Activated CD4-positive, alpha-beta T cell treated with anti-CD3 and anti-CD28 coated beads, Interleukin-2, amount 10 ng/mL, durations not matched to agents 24 days and 14 days (primary cell): Measurements from ENCODE around the gene TBC1D20. TPM values are rescaled to one million over a fixed set of nuclear protein-coding genes. Genes with fewer than 3 reads are reported as not detected.
A peak's percentile ranks its signal among the peaks of the same experiment; 100 is the strongest.
"Not testable (repeated sequence)": the region's sequence is repeated elsewhere in the genome, so short reads cannot be mapped to it uniquely, and the experiment has no call there.

Source experiments
- DNase-seq: peaks from one replicate; pipeline ENCODE4 v3.0.0; 2022
- H3K27ac Mint-ChIP-seq: one replicate; pipeline ENCODE4 v1.8.0; 2022; ENCODE audit warnings: mild to moderate bottlenecking, mixed read lengths
- H3K27me3 Mint-ChIP-seq: one replicate; pipeline ENCODE4 v1.8.0; 2022; ENCODE audit warnings: mixed read lengths
- H3K36me3 Mint-ChIP-seq: one replicate; pipeline ENCODE4 v1.8.0; 2022; ENCODE audit warnings: low read depth, mild to moderate bottlenecking, mixed read lengths
- H3K4me1 Mint-ChIP-seq: one replicate; pipeline ENCODE4 v1.8.0; 2021; ENCODE audit warnings: mixed read lengths
- H3K4me3 Mint-ChIP-seq: one replicate; pipeline ENCODE4 v1.8.0; 2022; ENCODE audit warnings: mild to moderate bottlenecking, moderate library complexity, mixed read lengths
- H3K9me3 Mint-ChIP-seq: one replicate; pipeline ENCODE4 v1.8.0; 2021; ENCODE audit warnings: mixed read lengths
- intact Hi-C: fragments of 100-400 bp; cut with micrococcal nuclease; formaldehyde crosslinking; loops from one replicate; pipeline ENCODE4 v1.15.1; 2023
- total RNA-seq: library from RNA; stranded (reverse); gene quantifications from 2 replicates; pipeline ENCODE4 v1.2.3, GENCODE V29; 2022

TBC1D20 gene
- total RNA-seq, 1 donor from 2014 or later, result 35.4 TPM

DNA sequence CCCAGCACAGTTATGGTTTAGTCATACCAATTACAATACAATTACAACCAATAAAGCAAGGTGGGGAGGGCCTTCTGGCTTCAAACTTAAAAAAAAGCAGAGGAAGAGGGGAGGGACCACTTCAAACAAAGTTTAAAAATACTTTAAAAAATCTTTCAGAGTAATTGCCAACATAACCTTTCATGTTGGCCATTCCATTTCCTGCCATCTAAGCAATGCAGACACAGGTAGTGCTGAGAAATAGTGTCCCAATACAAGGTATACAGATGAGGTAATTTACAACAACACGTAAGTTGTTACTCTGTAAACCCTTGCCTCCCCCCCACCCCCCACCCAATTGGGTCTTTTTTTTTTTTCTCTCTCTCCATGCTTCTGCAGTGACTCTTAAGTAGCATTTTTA lies 18.8 kb upstream of the TBC1D20 start:
- no peaks in the 10 kb centered on the region for H3K9me3 Mint-ChIP-seq
- no peak for DNase-seq
- peak overlapping the region; percentile 34 for H3K27ac Mint-ChIP-seq
- no peak overlapping the region for H3K4me3 Mint-ChIP-seq
- intact Hi-C loops, result no loop called here
- peaks cover 50% of the 10 kb centered on the region for H3K36me3 Mint-ChIP-seq
- H3K4me1 Mint-ChIP-seq, result peaks cover 22% of the 10 kb centered on the region
- no peaks in the 10 kb centered on the region for H3K27me3 Mint-ChIP-seq

DNA sequence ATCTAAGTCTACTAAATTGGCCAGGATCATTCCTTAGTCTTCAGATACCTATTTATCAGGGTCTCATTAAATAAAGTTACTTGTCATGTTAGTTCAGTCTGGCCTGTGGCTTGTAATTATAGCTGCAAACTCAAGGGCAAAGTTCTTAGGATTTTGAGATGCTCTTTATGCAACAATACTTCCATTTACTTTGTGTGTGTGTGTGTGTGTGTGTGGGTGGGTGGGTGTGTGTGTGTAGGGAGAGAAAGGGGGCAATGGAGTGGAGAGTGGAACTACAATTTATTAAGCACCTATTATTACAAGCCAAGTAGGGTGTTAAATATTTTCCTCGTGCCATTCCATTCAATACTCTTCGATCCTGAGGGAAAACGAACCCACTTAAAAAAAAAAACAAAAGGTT lies 17.7 kb upstream of the TBC1D20 start:
- Mint-ChIP-seq H3K36me3 (peaks cover 46% of the 10 kb centered on the region), H3K4me3 (no peak overlapping the region), H3K4me1 (peaks cover 25% of the 10 kb centered on the region), H3K27me3 (no peaks in the 10 kb centered on the region), H3K27ac (no peak overlapping the region), H3K9me3 (no peaks in the 10 kb centered on the region)
- intact Hi-C loops, result no loop called here
- DNase-seq, result no peak

DNA sequence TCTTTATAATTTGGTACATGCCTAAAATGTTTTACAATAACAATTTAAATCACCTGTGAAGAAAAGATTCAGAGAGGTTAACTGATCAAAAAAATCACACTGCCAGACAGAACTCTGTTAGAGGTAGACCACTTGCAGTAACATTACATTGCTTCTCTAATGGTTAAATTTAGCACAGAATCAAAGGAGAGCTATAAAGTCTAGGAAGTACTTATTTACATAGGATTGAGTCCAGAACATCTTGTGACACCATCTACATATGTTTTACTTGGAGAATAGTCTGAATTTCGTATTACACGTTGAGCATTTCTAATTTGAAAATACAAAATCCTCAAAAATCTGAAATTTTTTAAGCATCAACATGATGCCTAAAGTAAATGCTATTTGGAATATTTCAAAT lies 17.2 kb upstream of the TBC1D20 start:
- Mint-ChIP-seq H3K4me3 (no peak overlapping the region), H3K9me3 (no peaks in the 10 kb centered on the region), H3K27me3 (no peaks in the 10 kb centered on the region), H3K4me1 (peaks cover 28% of the 10 kb centered on the region), H3K27ac (no peak overlapping the region), H3K36me3 (peaks cover 42% of the 10 kb centered on the region)
- intact Hi-C loops, result loop anchor here (1.0 to 2.0 kb wide), 4 partner anchors 17 to 125 kb away; partner anchors contain the start of gene TBC1D20
- no peak for DNase-seq

GRCh38 chr20:478949-479429 lies 16.7 kb upstream of the TBC1D20 start:
- Mint-ChIP-seq H3K36me3 (peaks cover 43% of the 10 kb centered on the region), H3K27me3 (no peaks in the 10 kb centered on the region), H3K9me3 (no peaks in the 10 kb centered on the region), H3K27ac (peak overlapping the region; percentile 52), H3K4me1 (peaks cover 31% of the 10 kb centered on the region), H3K4me3 (no peak overlapping the region)
- DNase-seq, result peak; percentile 86
- intact Hi-C loops, result loop anchor here (1.0 to 2.0 kb wide), 4 partner anchors 17 to 125 kb away; partner anchors contain the start of gene TBC1D20

GRCh38 chr20:478010-478948 lies 15.9 kb upstream of the TBC1D20 start:
- Mint-ChIP-seq H3K4me1 (peaks cover 31% of the 10 kb centered on the region), H3K27ac (peak overlapping the region; percentile 34), H3K4me3 (no peak overlapping the region), H3K36me3 (peaks cover 43% of the 10 kb centered on the region), H3K9me3 (no peaks in the 10 kb centered on the region), H3K27me3 (no peaks in the 10 kb centered on the region)
- intact Hi-C loops, result loop anchor here (2.0 kb wide), 1 partner anchor 45 kb away; no protein-coding TSS in a partner anchor
- no peak for DNase-seq

DNA sequence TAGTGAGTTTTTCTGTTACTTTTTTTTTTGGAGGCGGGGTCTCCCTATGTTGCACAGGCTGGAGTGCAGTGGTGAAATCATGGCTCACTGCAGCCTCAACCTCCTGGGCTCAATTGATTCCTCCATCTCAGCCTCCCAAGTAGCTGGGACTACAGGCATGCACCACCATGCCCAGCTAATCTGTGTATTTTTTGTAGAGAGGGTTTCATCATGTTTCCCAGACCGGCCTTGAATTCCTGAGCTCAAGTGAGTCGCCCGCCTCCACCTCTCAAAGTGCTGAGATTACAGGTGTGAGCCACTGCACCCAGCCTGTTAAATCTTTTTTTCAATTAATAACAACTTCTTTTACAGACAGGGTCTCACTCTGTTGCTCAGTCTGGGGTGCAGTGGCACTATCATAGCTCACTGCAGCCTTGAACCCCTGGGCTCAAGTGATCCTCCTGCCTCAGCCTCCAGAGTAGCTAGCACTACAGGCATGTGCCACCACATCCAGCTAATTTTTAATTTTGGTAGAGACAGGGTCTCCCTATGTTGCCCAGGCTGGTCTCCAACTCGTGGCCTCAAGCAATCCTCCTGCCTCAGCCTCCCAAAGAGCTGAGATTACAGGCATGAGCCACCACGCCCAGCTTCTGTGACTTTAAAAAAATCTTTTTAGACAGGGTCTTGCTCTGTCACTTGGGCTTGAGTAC lies 14.4 kb upstream of the TBC1D20 start:
- Mint-ChIP-seq H3K4me1 (peaks cover 27% of the 10 kb centered on the region), H3K36me3 (peaks cover 38% of the 10 kb centered on the region)
- H3K27me3 Mint-ChIP-seq, H3K4me3 Mint-ChIP-seq, H3K9me3 Mint-ChIP-seq, intact Hi-C loops, DNase-seq, H3K27ac Mint-ChIP-seq: not testable (repeated sequence)

- DNase-seq, result no peak
- peaks cover 22% of the 10 kb centered on the region for H3K4me1 Mint-ChIP-seq
- intact Hi-C loops, result no loop called here
- peaks cover 38% of the 10 kb centered on the region for H3K36me3 Mint-ChIP-seq
- no peaks in the 10 kb centered on the region for H3K9me3 Mint-ChIP-seq
- no peak overlapping the region for H3K4me3 Mint-ChIP-seq
- peak overlapping the region; percentile 12 for H3K27ac Mint-ChIP-seq
- no peaks in the 10 kb centered on the region for H3K27me3 Mint-ChIP-seq
These were observed 13.4 kb upstream of the TBC1D20 start for GRCh38 chr20:475463-476357.

GRCh38 chr20:474581-474980 lies 12.2 kb upstream of the TBC1D20 start:
- no peak overlapping the region for H3K27ac Mint-ChIP-seq
- H3K4me3 Mint-ChIP-seq, result no peak overlapping the region
- H3K4me1 Mint-ChIP-seq, result peaks cover 19% of the 10 kb centered on the region

GRCh38 chr20:472889-473292 lies 10.6 kb upstream of the TBC1D20 start:
- Mint-ChIP-seq H3K36me3 (peaks cover 32% of the 10 kb centered on the region), H3K4me3 (no peak overlapping the region), H3K27ac (peak overlapping the region; percentile 39), H3K9me3 (peaks cover 13% of the 10 kb centered on the region), H3K27me3 (peaks cover 5% of the 10 kb centered on the region), H3K4me1 (peaks cover 9% of the 10 kb centered on the region)
- intact Hi-C loops, result no loop called here
- DNase-seq, result no peak

More at GRCh38 chr20:474581-474980, 12.2 kb upstream of the TBC1D20 start:
- H3K9me3 Mint-ChIP-seq, result peaks cover 4% of the 10 kb centered on the region
- H3K27me3 Mint-ChIP-seq, result peaks cover 1% of the 10 kb centered on the region
- H3K36me3 Mint-ChIP-seq, result peaks cover 39% of the 10 kb centered on the region
- intact Hi-C loops, result no loop called here
- no peak for DNase-seq

GRCh38 chr20:472137-472846 lies 10.0 kb upstream of the TBC1D20 start:
- no peak for DNase-seq
- peaks cover 7% of the 10 kb centered on the region for H3K27me3 Mint-ChIP-seq
- intact Hi-C loops, result no loop called here
- H3K27ac Mint-ChIP-seq, result no peak overlapping the region
- peaks cover 9% of the 10 kb centered on the region for H3K4me1 Mint-ChIP-seq
- H3K9me3 Mint-ChIP-seq, result peaks cover 16% of the 10 kb centered on the region
- H3K4me3 Mint-ChIP-seq, result no peak overlapping the region
- H3K36me3 Mint-ChIP-seq, result peaks cover 32% of the 10 kb centered on the region

- Mint-ChIP-seq H3K27me3 (peaks cover 8% of the 10 kb centered on the region), H3K4me1 (peaks cover 5% of the 10 kb centered on the region), H3K36me3 (peaks cover 28% of the 10 kb centered on the region), H3K9me3 (peaks cover 17% of the 10 kb centered on the region), H3K27ac (no peak overlapping the region), H3K4me3 (no peak overlapping the region)
- intact Hi-C loops, result no loop called here
- DNase-seq, result no peak
These were observed 7.6 kb upstream of the TBC1D20 start for GRCh38 chr20:469746-470490.

DNA sequence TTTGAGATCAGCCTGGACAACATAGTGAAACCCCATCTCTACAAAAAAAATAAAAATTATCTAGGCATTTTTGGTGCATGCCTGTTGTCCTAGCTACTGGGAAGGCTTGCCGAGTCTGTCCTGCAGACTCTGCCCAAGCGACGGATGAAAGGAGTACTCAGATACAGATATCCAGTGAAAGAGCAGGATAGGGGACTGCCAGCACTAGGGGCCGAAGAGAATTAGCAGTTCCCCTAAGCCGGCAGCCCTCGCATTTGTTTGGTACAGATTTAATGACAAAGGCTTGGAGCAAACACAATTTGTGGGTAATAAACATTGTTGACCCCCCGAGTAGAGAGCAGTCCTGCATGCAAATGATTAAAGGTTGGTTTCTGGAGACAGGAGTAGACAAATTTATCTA lies 5.4 kb upstream of the TBC1D20 start:
- H3K27ac Mint-ChIP-seq, result no peak overlapping the region
- H3K27me3 Mint-ChIP-seq, result peaks cover 8% of the 10 kb centered on the region
- H3K9me3 Mint-ChIP-seq, result peaks cover 17% of the 10 kb centered on the region
- H3K36me3 Mint-ChIP-seq, result peaks cover 19% of the 10 kb centered on the region
- H3K4me1 Mint-ChIP-seq, result peaks cover 7% of the 10 kb centered on the region
- H3K4me3 Mint-ChIP-seq, result no peak overlapping the region
- intact Hi-C loops, result no loop called here
- no peak for DNase-seq
